NCI-H69 (cell line): ENCODE results near the gene GGACT.

Experiments
- DNase-seq: peaks from one replicate; lab custom pipeline; 2025; lab: John Stamatoyannopoulos, UW

Gene GGACT

GRCh38 chr13:100513171-100513570, 75.4 kb downstream of the GGACT start:
- DNase-seq = no peak

DNA sequence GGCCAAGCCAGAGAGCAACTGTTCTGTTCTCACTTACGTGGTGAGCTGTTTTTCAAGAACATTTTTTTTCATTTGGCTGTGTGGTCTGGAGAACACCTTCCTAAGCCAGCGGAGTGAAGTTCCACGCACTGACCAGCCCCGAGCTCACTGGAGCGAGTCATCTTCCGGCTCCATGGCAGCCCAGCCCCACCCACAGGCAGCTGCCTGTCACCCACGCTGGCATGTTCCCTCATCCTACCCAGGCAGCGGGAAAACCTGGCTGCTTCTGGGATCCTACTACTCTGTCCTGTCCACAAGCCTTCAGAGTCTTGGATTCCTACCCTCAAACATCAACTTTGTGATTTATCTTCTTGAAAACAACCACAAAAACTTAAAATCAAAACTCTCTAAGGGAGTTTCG, 76.2 kb downstream of the GGACT start:
- DNase-seq = peak; percentile 81

DNA sequence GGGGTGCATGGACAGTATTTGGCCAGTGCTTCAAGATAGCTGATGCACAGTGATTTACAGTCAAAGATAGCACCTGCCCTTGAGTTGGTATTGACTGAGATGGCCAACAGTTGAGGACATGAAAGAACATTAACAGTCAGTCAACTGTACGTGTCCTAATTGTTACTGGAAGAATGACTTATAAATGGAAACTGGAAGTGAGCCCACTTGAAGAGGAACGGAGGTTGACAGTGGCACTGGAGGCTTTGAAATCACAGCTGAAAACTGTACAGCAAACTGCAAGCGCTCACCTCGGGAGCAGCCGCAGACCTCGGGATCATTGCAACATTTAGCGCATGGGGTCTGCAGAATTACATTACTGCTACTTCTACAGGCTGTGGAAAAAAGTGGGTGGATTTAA, 77.1 kb downstream of the GGACT start:
- DNase-seq = peak; percentile 74

DNA sequence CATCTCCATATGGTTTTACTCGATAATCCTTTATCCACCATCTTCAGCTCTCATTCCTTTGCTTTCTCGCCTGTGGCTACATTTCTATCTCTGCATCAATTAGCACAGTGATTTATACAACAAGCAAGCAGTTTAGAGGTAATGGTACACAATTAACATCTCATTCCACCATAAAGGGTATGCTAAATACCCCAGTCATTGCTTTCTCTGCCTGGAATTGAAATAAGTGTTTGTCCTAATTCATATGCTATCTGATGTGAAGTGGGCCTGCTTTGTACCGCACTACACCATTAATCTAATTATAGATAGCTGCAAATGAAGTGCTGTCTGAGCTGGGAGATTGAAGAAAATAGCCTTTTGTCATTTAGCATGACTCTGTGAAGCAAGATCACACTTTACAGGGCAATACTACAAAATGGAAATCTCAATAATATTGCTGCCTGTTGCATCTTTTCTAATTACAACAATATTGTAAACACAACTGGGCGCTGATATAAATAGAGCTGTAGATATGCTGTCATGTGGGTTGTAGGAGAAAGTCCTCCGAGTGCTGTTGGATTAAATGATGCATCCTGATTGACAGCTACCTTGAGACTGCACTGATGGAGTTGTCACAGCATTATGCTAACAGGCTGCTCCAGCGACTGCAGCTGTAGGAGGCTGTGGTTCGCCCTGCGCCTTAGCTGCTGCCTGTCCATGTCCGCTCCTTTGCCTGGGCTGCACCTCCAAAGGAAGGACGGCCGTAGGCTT, 78.2 kb downstream of the GGACT start:
- peak; percentile 95 for DNase-seq

GRCh38 chr13:100508996-100509395, 79.6 kb downstream of the GGACT start:
- DNase-seq = peak; percentile 94

DNA sequence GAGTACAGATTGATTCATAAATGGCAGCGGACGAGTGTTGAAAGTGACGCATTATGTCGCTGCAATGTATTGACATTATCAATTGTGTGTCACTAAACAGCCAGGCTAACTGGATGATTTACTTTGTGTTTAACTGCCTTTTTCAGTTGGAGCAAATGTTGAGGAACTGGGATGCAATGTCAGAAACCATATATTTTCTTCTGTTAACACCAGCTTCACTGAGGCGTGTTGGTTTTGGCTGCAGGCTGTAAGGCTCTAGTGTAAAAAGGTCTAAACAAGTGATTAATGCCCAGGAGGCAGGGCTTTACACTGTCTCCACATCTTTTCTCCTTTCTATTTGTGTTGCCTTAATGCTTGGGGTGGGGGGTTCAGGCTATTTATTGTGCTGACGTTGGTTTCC, 80.1 kb downstream of the GGACT start:
- peak; percentile 99 for DNase-seq

- DNase-seq = peak; percentile 99
Observed at GRCh38 chr13:100506600-100507422, 81.8 kb downstream of the GGACT start.

DNA sequence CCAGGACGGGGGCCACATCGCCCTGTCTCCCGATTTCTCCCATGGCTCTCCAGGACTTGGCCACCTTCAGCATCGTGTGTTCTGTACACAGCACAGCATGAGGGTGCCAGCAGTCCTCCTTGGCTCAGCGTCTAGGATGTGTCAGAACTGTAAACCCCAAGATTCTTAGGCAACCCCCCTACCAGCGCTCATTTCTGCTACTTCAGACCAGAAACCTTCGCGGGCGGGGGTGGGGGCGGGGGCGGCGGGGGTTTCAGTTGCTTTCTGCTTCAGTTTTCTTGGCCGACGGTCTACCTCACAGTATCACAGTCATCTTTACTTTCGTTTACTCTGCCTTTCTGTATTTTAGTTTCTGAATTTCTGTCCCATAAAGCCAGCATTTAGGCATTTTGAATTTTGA, 82.4 kb downstream of the GGACT start:
- peak; percentile 79 for DNase-seq

DNA sequence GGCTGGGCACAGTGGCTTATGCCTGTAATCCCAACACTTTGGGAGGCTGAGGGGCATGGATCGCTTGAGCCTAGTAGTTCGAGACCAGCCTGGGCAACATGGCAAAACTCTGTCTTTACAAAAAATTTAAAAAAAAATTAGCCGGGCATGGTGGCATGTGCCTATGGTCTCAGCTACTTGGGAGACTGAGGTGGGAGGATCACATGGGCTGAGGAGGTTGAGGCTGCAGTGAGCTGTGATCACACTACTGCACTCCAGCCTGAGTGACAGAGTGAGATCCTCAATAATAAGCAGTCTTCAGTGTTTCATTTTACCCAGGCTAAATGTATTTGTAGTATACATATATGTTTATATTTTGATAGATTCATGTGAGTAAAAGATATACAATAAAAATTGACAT, 85.0 kb downstream of the GGACT start:
- DNase-seq = peak; percentile 43

DNA sequence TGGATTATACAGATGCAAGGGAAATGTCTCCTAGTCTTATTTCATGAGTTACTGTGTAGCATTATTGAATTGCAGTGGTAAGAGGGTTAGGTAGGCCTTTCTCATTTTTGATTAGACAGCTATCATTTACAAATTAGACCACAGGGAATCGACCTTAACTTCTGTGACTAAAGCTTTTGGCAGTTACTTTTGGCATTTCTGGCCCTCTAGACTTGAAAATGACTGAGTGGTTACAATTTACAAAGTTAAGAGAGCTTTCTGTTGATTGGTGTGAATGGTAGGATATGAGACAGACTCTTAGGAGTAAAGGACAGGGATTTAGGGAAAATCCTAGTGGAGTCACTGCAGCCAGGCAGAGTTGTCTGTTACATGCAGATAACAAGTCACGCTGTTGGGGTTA, 86.1 kb downstream of the GGACT start:
- no peak for DNase-seq

- no peak for DNase-seq
Observed at GRCh38 chr13:100497389-100497788, 91.2 kb downstream of the GGACT start.

- DNase-seq = peak; percentile 94
Observed at GRCh38 chr13:100495455-100495854, 93.1 kb downstream of the GGACT start.

DNA sequence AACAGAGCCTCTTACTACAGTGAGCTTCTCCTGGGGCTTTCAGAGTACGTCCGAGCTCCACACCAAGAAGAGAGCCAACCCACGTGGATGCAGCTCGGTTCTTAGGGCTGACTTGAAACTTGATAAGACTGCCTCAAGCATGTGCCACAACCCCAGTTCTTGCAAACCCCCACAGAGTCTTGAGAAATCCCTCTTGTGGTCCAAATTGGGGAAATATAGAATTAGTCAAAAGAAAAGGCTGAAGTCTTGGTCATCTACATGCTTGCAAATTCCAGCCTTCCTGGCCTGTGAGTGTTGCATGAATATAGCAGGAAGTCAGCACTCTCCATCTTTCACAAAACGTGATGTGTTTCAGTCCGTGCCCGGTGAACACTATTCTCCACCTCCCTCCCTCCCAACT, 95.2 kb downstream of the GGACT start:
- no peak for DNase-seq

DNA sequence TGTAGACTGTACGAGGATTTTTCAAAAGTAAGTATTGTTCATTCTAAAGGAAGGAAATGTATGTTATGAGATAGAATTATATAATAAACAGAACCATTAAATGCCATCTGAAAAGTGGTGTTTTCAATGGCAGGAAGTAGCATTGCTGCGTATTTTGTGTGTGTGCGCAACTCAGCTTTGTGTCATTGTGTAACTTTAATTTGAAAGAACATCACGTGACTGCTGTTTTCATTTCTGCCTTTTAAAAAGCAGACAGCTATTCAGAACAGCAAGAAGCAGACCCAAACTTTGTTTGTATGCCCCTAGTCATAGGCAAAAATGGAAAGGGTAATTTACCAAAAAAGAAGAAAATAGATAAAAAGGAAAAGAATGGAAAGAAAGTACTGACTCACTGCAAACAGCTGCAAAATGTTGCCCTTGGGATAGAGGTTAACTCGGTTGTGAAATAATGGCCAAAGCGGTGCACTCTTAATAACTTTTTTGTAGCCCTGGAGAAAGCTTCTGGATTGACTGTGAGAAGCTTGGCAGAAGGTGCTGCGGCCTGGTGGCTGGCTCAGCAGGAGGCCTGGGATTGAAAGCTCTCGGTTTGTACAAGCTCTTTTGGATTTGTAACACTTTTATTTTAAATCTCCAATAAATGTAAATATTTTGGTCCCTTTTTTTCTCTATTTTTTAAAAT, 97.3 kb downstream of the GGACT start:
- peak; percentile 60 for DNase-seq

- peak; percentile 97 for DNase-seq
Observed at GRCh38 chr13:100490692-100491091, 97.9 kb downstream of the GGACT start.

GRCh38 chr13:100485265-100485664, 103.3 kb downstream of the GGACT start:
- DNase-seq = no peak

- peak; percentile 64 for DNase-seq
Observed at GRCh38 chr13:100484702-100485101, 103.9 kb downstream of the GGACT start.

GRCh38 chr13:100483841-100484381, 104.7 kb downstream of the GGACT start:
- peak; percentile 47 for DNase-seq

DNA sequence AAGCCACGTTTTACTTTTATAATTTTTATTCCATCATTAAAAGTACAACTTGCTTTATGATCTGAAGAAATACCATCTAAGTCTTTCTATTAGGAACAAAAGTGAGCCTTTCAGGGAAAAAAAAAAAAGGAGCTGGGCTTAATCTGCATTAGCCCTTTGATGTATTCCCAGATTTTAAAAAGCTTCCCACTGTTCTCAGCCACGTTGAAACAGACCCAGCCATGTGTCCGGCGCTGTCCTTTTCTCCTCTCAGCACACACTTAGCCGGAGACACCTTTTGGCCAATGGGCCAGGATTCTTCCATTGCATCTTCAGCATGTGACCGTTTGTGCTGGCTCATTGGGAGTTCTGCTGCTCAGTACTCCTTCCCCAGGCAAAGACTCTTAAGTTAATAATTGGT, 105.5 kb downstream of the GGACT start:
- DNase-seq = no peak

DNA sequence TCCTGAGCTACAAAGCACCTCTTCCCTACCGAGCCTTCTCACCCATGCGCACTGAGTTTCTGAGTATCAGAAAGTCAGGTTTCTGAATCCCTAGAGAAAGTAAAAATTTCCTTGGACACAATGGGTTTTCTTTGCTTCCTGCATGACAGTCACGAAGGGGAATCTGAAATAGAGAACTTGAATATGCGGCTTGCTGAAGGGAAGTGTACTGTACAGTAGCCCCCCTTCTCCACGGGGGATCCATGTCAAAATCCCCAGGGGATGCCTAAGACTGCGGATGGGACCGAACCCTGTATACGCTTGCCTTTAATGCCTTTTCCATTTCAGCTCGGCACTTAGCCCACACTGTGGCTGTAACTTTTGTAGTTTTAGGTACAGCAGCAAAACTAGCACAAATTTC, 107.9 kb downstream of the GGACT start:
- DNase-seq = no peak
